GM21526 (cell line): ENCODE data around the gene GPLD1.

Experiments used
- ATAC-seq: cut with Tn5 transposase; IDR thresholded peaks from one replicate; pipeline ENCODE4 v1.9.1; 2021; ENCODE audit warnings: moderate library complexity; ENCODE audit not compliant: unreplicated experiment, low FRiP score

The GPLD1 gene

DNA sequence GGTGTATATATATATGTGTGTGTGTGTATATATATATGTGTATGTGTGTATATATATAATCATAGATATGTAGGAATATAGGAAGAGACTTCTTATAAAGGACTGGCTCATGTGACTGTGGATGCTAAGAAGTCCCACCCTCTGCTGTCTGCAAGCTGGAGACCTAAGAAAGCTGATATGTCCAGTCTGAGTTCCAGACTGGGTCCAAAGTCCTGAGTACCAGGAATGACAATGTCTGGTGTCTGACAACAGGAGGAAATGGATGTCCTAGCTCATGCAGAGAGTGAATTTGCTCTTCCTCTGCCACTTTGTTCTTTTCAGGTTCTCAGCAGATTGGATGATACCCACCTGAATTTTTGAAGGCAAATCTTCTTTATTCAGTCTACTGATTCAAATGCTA, 12.5 kb upstream of the GPLD1 start:
- ATAC-seq = no peak

DNA sequence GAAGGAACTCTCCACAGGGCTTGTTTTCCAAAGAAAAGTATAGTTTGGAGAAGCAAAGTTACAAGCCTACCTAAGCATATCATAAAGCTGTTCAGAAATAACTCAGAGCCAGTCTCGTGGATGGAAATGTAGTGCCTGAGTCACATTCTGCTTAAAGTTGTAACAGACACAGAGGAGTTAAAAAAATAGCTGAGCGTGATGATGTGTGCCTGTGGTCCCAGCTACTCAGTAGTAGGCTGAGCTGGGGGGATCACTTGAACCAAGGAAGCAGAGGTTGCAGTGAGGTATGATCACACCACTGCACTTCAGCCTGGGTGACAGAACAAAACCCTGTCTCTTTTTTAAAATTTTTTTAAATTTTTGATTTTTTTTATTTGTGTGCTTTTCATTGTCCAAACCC, 12.0 kb upstream of the GPLD1 start:
- ATAC-seq = no peak

DNA sequence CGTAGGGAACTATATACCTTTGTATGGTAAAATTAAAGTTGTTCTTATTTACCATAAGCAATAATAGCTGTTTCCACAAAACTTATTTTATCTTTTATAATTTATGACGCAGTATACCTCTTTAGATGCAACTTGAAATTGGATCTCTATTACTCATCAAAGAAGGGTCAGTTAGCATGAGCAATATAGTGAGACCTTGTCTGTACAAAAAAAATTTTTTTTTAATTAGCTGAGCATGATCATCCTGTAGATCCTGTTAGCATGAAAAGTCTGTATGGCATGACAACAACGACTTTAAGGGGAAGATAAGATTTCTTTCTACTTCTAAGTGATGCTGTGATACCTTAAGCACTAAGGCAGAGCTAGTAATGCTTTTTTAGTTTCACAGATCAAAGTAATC, 11.3 kb upstream of the GPLD1 start:
- ATAC-seq = no peak

DNA sequence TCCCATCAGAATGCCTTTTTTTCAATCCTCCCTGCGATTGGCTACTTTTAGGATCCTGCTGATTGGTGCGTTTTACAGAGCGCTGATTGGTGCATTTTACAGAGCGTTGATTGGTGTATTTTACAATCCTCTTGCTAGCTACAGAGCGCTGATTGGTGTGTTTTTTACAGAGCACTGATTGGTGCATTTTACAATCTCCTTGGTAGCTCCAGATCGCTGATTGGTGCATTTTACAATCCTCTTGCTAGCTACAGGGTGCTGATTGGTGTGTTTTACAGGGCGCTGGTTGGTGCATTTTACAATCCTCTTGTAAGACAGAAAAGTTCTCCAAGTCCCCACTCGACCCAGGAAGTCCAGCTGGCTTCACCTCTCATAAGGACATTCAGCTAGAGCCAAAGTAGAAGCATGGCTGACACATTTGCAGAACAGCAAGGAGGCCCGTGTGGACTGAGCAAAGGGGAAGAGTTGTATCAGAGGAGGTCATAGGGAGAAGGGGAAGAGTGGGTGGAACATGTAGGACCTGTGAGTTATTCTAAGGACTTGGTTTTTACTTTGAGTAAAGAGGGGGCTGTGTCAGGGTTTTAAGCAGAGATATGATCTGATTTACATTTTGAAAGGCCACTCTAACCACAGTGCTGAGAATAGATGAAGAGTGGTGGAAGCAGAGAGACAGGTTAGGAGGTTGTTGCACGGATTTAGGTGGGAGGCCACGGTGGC, 8.0 kb upstream of the GPLD1 start:
- ATAC-seq = no peak

DNA sequence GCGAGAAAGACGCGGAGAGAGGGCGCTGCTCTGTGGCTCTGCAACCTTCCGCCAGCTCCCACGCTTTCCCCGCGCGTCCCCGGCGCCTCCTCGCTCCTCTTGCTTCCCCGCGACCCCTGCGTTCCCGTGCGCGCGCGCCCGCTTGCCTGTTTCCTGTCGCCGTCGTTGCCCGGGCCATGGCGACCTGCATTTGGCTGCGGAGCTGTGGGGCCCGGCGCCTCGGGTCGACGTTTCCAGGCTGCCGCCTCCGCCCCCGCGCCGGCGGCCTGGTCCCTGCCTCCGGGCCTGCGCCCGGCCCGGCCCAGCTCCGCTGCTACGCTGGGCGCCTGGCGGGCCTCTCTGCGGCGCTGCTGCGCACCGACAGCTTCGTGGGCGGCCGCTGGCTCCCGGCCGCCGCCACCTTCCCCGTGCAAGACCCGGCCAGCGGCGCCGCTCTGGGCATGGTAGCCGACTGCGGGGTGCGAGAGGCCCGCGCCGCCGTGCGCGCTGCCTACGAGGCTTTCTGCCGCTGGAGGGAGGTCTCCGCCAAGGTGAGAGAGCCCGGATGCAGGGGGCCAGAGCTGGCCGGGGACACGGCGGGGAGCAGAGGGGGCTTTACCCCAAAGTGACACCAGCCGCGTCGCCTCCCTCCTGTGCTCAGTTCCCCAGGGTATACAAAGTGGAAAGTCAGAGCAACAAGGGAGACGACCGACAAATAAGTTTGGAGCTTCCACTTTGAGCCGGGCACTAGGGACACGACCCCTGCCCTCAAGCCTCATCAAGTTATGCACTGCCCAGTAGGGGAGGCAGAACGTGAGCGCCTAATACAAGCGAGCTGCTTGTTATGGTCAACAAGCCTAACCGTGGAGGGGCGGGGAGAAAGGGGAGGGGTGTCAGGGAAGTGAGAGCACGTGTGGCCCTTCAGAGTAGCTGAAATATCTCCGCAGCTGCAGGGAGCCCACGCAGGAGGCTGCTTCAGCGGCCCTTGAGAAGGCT, 5.7 kb upstream of the GPLD1 start, which contains the start of gene ALDH5A1:
Gene ALDH5A1, plus strand, starts transcription at position 149 of the 975 bp plus-strand sequence. Its CDS starts 28 bp downstream, at position 177.
- peak; percentile 73 for ATAC-seq

DNA sequence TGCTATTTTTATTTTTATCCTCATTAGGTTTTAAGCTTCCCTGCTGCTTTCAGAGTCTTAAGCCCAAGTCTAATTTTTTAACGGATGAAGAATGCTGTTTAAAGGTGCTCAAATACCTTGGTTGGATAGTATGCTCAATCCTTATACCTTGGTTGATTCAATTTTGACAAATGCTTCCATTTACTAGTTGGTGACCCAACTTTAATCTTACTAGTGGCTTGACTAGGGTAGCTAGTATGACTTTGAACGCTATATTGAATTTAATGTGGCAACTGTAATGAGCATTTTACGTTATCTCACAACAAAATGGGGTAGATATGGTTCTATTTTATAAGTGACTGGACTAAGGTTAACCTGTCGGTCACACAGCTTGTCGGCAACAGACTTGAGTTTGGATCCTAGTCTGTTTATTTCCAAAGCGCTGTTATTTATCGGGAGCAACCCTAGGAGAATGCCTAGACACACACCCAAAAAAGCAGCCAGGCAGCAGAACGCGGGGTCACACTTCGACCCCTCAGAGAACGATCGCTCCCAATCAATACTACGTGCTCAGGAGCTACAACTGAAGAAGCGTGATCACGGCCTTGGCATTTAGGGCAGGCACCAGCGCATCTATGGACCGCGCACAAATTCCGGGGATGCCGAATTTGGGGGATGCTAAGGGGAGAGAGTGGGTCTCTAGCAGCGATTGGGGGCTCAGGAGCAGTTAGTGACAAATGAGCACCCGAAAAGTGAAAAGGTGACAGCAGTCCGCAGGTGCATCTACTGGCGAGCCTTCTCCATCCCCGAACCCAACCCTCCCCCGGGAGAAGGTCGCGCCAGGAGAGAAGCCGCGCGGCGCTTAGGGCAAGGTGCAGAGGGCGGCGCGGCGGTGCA, 4.8 kb upstream of the GPLD1 start:
- no peak for ATAC-seq

DNA sequence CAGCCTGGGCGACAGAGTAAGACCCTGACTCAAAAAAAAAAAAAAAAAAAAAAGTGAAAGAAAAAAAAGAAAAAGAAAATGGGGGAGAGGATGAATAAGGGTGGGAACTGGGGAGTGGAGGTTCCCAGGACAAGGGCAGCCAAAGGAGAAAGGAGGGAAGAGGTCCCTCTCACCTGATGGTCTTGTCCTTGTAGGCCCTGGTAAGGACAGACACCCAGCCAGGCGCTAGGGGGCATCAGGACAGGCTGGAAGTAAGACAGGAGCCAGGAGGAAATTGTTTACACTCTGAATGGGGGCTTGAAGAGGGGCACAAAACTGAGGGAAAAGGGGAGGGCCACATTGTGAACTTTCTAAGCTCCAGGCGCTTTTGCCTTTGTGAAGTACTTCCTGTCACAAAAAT, 3.1 kb upstream of the GPLD1 start:
- no peak for ATAC-seq

DNA sequence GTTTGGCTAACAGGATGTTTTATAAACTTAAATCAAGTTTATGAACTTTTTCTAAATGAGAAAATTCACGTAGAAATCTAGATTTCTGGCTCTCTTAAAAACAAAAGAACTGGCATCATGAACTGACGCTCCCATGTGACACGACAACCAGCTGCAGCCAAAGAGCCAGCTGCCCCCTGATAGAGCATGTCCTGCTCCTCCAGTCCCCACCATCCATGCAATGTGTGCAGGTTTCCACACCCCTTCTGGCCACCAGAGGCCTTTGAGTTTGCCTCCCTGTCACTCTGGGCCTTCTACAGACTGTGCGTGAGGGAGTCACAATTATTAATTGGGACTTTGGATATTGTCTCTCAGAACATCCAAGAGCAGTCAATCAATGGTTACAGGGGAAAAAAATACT, 1.6 kb upstream of the GPLD1 start:
- ATAC-seq = no peak

DNA sequence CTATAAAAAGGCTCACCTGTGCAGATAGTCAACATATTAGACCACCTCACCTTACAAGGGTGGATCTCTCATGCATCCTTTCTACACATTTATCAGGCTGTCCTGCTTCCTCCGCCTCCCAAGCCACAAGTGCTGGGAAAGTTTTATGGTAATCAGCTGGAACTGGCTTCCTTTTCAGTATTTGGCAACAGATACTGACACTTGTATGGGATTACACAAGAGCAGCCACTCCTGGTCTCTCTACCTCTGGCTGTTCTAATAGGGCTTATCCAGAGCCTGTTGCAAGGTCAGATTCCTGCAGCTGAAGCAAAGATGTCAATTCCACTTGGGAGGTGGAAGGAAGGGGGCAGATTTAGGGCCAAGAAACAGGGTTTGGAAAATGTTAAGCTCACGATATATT, 503 bp upstream of the GPLD1 start:
- no peak for ATAC-seq

DNA sequence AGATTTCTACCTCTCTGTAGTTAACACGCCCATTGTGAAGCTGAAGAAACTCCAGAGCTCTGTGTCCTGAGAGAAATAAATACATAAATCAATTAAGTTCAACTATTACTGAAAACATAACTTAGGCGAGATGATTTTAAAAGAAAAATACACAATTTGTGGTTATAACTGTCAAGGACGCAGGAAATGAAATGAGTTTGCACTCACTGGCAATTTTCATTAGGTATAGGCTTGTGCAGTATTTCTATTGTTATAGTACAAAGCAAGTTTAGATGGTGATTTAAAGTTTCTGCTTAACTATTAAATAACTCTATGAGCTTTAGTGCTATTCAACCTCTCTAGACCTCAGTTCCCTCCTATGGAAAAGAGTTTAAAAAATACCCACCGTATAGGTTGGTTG, 3.3 kb downstream of the GPLD1 start:
- ATAC-seq = no peak

DNA sequence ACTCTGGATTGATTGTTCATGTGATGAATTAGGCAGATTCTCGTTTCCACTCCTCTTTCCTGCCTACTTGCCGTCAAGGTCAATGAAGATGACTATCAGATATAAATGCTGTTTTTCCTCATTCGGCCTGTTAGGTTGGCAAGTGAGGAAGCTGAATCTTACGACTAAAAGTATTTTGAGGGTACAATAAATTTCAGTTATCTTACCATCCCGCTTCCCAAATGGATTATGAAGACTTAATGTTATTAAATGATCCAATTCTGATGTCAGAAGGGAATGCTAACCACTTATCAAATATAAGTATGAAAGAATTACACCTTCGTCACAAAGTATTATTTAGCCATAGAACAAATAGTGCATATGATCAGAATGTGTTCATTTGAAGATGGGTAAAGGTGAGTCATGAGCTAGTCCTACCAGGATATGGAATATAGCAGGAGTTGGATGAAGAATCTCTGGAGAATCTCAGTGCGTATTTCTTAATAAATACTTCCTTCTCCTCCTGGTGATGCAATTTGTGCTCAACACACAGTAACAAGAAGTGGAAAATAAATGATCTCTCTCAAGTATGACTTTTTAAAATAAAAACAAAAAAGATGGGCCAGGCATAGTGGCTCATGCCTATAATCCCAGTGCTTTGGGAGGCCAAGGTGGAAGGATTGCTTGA, 4.6 kb downstream of the GPLD1 start:
- ATAC-seq = no peak

DNA sequence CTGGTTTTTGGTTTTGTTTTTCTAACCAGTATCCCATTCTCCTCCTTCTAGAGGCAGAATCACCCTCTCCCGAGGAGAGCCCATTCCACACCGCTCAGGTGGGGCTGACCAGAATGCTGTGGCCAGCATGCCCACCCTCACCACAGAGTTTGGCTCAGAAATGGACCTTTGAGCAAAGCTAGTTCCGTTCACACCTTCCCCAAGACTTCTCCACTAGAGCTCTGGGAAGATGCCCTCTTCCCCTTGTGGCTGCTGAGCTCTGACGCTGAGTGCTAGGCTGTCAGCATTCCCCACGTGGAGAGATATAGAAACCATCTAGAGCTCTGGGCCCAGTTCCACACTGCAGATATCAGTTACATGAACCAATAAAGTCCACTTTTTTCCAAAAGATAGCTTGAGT, 7.9 kb downstream of the GPLD1 start:
- ATAC-seq = no peak

DNA sequence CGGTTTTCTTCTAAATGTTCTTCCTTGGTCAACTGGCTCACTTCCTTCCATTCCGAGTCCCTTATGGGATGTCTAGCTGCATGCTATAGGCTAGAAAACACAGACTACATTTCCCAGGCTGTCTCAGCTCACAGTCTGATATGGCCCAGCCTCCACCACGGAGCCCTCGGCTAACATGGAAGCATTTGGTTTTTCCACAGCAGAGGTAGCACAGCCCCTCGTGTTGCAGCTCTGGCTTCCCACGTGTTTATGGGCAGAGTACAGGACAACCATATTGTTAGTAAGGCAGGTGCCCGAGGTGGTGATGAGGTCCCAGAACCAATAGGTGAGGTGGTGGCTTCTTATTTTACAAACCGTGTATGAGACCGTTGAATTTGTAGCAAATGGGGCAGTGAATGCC, 8.7 kb downstream of the GPLD1 start:
- no peak for ATAC-seq

DNA sequence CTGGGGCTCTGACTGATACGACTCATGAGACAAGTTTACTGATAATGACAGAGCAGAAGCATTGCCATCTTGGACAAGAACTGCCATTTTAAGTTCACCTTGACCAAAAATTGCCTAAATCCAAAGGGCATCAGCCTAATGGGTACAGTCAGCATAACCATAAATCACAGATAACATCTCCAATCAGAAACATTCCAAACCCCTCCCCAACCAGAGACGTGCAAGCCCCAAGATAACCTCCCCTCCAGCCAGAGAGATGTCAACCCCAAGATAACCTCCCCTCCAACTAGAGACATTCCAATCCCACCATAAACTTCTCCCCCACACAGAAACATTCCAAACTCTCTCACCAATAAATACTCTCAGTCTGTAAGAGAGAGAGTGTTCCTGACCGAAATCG, 10.5 kb downstream of the GPLD1 start:
- no peak for ATAC-seq

DNA sequence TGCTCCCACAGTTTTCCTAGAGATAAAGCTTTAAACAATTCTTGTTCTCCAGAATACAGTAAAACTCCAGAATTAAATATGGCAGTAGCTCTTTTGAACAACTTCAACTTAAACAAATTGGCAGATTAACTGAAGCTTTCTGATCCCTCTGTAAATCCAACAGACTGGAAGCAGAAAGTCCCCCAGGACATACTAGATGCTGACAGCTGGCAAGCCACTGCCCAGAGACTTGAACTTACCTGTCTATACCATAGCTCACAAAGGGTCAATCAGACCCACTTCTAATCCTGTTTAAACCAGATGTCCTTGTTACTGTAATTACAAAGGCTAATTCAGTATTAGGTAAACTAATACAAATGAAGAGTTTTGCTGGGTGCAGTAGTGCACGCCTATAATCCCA, 12.3 kb downstream of the GPLD1 start:
- ATAC-seq = no peak

DNA sequence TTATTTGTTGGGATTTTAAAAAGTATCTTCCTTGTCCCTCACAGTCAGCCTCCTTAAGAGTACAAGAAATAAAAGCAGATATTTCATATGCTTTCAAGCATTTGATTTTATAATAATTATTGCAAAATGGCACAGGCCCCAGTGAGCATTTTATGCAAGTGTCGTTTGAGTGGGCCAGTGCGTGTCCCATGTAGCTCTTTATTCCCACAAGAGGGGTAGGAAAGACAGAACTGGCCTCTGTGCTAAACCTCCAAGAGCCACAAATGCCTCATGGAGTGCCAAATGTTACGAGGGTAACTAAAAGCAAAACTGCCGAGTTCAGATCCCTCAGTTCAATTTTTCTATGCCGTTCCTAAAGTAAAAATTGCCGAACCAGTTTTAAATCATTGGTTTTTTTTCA, 12.7 kb downstream of the GPLD1 start:
- no peak for ATAC-seq

DNA sequence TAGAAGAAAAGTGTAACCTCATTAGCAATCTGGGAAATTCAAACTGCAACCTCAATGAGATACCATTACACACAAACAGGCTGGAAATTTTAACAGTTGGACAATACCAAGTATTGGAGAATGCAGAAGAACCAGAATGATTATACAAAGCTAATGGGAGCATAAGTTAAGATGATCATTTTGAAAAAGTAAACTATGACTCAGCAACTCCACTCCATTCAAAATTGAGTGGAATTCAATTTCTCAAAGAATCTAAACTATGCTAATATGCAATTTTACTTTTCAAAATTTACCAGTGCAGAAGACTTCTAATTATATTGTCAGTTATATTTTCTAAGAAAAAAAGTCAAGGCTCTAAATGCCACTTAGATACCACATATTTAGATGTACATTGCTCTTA, 17.2 kb downstream of the GPLD1 start:
- no peak for ATAC-seq

DNA sequence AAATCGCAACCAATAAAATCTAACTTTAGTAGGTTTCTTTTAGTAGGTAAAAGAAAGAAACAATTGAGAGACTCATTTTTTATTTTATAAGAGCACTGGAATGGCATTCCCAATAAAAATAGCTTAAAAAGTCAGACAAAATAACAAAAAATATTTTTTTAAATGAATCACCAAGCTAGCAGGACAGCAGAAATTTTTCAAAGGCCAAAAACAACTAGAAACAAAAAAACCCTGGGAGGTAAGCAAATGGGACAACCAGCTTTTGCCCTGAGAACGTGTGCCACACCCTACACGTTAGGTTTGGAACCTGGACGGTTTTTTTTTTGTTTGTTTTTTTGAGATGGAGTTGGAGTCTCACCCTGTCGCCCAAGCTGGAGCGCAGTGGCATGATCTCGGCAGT, 19.6 kb downstream of the GPLD1 start:
- ATAC-seq = no peak

DNA sequence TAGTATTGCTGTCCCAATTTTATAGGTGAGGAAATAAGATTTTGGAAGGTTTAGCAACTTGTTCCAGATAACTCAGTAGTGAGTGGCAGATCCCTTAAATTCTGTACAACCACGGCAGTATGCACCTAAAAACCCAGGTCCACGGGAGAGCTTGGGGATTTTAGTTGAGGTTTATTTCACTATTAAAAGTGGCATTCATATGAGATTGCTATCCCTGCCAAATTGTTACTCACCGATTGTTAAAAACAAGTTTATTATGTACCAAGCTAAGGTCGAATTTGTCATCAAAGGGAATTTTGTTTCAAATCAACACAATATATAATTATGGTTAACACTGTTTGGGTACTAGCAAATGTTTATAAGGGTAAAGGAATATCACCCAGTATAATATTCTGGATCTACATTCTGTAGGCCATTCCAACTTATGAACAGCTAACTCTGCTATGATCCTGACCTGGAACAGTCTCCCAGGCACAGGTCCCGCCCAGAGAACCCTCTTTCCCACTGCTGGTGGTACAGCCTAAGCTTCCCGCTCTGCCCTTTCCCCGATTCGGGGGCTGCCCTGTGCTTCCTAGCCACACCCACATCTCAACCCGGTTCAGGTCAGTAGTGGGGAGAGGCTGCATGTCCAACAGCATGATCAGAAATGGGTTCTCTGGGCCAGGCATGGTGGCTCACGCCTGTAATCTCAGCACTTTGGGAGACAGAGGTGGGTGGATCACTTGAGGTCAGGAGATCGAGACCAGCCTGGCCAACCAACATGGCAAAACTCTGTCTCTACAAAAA, 24.9 kb downstream of the GPLD1 start:
- ATAC-seq = no peak

DNA sequence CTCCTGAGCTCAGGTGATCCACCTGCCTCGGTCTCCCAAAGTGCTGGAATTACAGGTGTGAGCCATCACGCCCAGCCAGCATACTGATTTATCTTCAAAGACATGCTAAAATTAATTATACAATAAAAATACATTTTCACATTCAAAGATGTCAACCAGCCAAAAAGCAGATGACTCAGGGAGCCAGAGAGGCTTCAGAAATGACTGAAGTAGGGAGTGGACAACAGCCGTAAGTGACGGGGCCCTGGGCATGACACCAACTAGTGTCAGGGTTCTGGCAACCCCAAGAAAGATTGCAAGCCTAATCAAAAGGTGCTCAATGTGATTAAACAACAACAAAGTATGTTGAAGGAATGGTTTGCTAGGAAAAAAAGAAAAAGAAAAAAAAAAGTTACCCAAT, 28.4 kb downstream of the GPLD1 start:
- ATAC-seq = no peak
